ENCODE results near the gene RAP2A.

GRCh38 chr13:97471711-97472110 lies 37.7 kb downstream of the RAP2A start:
- TF ChIP-seq BHLHE40 (IDR thresholded peaks at IDR 0.05; ENCODE audit: borderline replicate concordance): no peak
- TF ChIP-seq ARNT (IDR thresholded peaks at IDR 0.05): no peak
- no peak for TF ChIP-seq FOXK2 (IDR thresholded peaks at IDR 0.05)
- TF ChIP-seq SP1 (IDR thresholded peaks at IDR 0.05): no peak
- no peak for TF ChIP-seq FOXA1 (IDR thresholded peaks at IDR 0.05)
- TF ChIP-seq ZNF384 (IDR thresholded peaks at IDR 0.05): no peak
- TF ChIP-seq FOXM1 (IDR thresholded peaks at IDR 0.05; ENCODE audit: borderline replicate concordance): no peak
- no peak for TF ChIP-seq L3MBTL2 (conservative IDR thresholded peaks at IDR 0.05)
- TF ChIP-seq CTBP1 (IDR thresholded peaks at IDR 0.05; ENCODE audit: borderline replicate concordance): no peak
- TF ChIP-seq PKNOX1 (IDR thresholded peaks at IDR 0.05): no peak
- no peak for TF ChIP-seq SUZ12 (IDR thresholded peaks at IDR 0.05)
